Neural progenitor cell (in vitro differentiated cells): ENCODE results near the gene ARL8A.

ENCODE experiments used
- CTCF ChIP-seq: fragments of 200-600 bp; sonication (generic); IDR thresholded peaks from 2 replicates; pipeline ENCODE4 v1.5.1; 2017; ENCODE audit warnings: antibody characterized with exemption, mild to moderate bottlenecking
- EZH2phosphoT487 ChIP-seq: fragments of 200-600 bp; sonication (generic); IDR thresholded peaks from 2 replicates; pipeline ENCODE4 v1.6.1; 2017; ENCODE audit warnings: antibody characterized with exemption

- TF ChIP-seq EZH2phosphoT487, result no peak
- TF ChIP-seq CTCF, result no peak
Measured at GRCh38 chr1:202133001-202133400, 11.5 kb downstream of the ARL8A start.
